COLO668 (cell line): ENCODE measurements around the gene P4HA2.
A peak's percentile ranks its signal among the peaks of the same experiment; 100 is the strongest.

Source experiments
- DNase-seq: peaks from one replicate; lab custom pipeline; 2025; ENCODE audit not compliant: unreplicated experiment; lab: John Stamatoyannopoulos, UW

The P4HA2 gene

GRCh38 chr5:132264546-132265335, 37.1 kb upstream of the P4HA2 start:
- no peak for DNase-seq

- DNase-seq = no peak
Observed at GRCh38 chr5:132263548-132264261, 36.1 kb upstream of the P4HA2 start.

- no peak for DNase-seq
Observed at GRCh38 chr5:132262882-132263547, 35.4 kb upstream of the P4HA2 start.

- DNase-seq = no peak
Observed at GRCh38 chr5:132261881-132262845, 34.5 kb upstream of the P4HA2 start.

GRCh38 chr5:132260714-132261551, 33.3 kb upstream of the P4HA2 start:
- DNase-seq = no peak

GRCh38 chr5:132260051-132260450, 32.4 kb upstream of the P4HA2 start:
- DNase-seq = no peak

GRCh38 chr5:132259069-132259851, 31.6 kb upstream of the P4HA2 start:
- peak; percentile 2 for DNase-seq

- DNase-seq = no peak
Observed at GRCh38 chr5:132258102-132259068, 30.7 kb upstream of the P4HA2 start.

GRCh38 chr5:132257131-132258101, 29.8 kb upstream of the P4HA2 start, which contains the start of gene PDLIM4:
Gene PDLIM4 (plus strand): TSS chr5:132257696. CDS start chr5:132257735, 39 bp downstream.
- DNase-seq = no peak

GRCh38 chr5:132256783-132257130, 29.1 kb upstream of the P4HA2 start:
- no peak for DNase-seq

GRCh38 chr5:132256086-132256782, 28.6 kb upstream of the P4HA2 start:
- DNase-seq = no peak

- no peak for DNase-seq
Observed at GRCh38 chr5:132254321-132254977, 26.8 kb upstream of the P4HA2 start.

GRCh38 chr5:132253452-132254320, 26.0 kb upstream of the P4HA2 start:
- peak; percentile 56 for DNase-seq

- DNase-seq = peak; percentile 79
Observed at GRCh38 chr5:132253008-132253441, 25.4 kb upstream of the P4HA2 start.
